A673 (cell line): Measurements from ENCODE around the gene CDC42BPB. TPM values are rescaled to one million over a fixed set of nuclear protein-coding genes. Genes with fewer than 3 reads are reported as not detected.
A peak's percentile ranks its signal among the peaks of the same experiment; 100 is the strongest.

Experiments
- BruUV-seq: library from RNA; stranded (reverse); fragments of 400-500 nt; replicated peaks from 2 replicates; lab custom pipeline; 2021; lab: Mats Ljungman, UMichigan
- CTCF ChIA-PET: fragments of 300-600 bp; sonication (Branson Sonifier 250); formaldehyde crosslinking; loops from one replicate; lab custom pipeline; 2022; ENCODE audit warnings: antibody characterized with exemption; lab: Charles Lee
- POLR2A ChIA-PET: fragments of 300-600 bp; sonication (Branson Sonifier 250); formaldehyde crosslinking; loops from one replicate; lab custom pipeline; 2022; ENCODE audit warnings: antibody characterized with exemption; ENCODE audit not compliant: low non-redundant PET; lab: Charles Lee
- DNase-seq: peaks from one replicate; pipeline ENCODE4 v3.0.0-alpha.2; 2015; ENCODE audit warnings: low spot score
- H3K27ac ChIP-seq: fragments of 200-600 bp; sonication (generic); 2 replicates; pipeline ENCODE4 v1.5.1; 2016; ENCODE audit warnings: mixed run types, low read depth, mild to moderate bottlenecking, mixed read lengths, antibody characterized with exemption, low read length; ENCODE audit not compliant: poor library complexity, severe bottlenecking
- H3K27me3 ChIP-seq: fragments of 200-600 bp; sonication (generic); replicated peaks from 2 replicates; pipeline ENCODE4 v1.6.1; 2017; ENCODE audit warnings: mixed run types, low read depth, mild to moderate bottlenecking, mixed read lengths, antibody characterized with exemption, low read length; ENCODE audit not compliant: insufficient read depth, poor library complexity
- H3K36me3 ChIP-seq: fragments of 200-600 bp; sonication (generic); 2 replicates; pipeline ENCODE4 v1.6.1; 2016; ENCODE audit warnings: mixed run types, mild to moderate bottlenecking, mixed read lengths, antibody characterized with exemption, low read length; ENCODE audit not compliant: insufficient read depth, poor library complexity, severe bottlenecking
- H3K4me1 ChIP-seq: fragments of 200-600 bp; sonication (generic); 2 replicates; pipeline ENCODE4 v1.6.1; 2017; ENCODE audit warnings: mixed run types, mild to moderate bottlenecking, mixed read lengths, antibody characterized with exemption, low read length; ENCODE audit not compliant: insufficient read depth, poor library complexity, severe bottlenecking
- H3K4me3 ChIP-seq: fragments of 200-600 bp; sonication (generic); 2 replicates; pipeline ENCODE4 v1.5.1; 2016; ENCODE audit warnings: low read depth, mixed run types, mild to moderate bottlenecking, mixed read lengths, low read length; ENCODE audit not compliant: poor library complexity, severe bottlenecking
- H3K9me3 ChIP-seq: fragments of 200-600 bp; sonication (generic); 2 replicates; pipeline ENCODE4 v1.6.1; 2016; ENCODE audit warnings: mixed run types, low read depth, mild to moderate bottlenecking, mixed read lengths, antibody characterized with exemption, low read length; ENCODE audit not compliant: poor library complexity, severe bottlenecking
- CTCF ChIP-seq: fragments of 300-800, 200-600 bp; sonication (generic); conservative IDR thresholded peaks from 2 replicates; pipeline ENCODE4 v1.5.1; 2017; ENCODE audit warnings: low read depth, mild to moderate bottlenecking, antibody characterized with exemption, low read length, moderate library complexity, mixed read lengths
- EZH2 ChIP-seq: fragments of 200-600 bp; sonication (generic); IDR thresholded peaks from 2 replicates; pipeline ENCODE4 v1.6.1; 2017; ENCODE audit warnings: borderline replicate concordance, low read depth, mild to moderate bottlenecking, mixed read lengths, antibody characterized with exemption, low read length; ENCODE audit not compliant: poor library complexity, severe bottlenecking
- intact Hi-C: fragments of 100-400 bp; cut with micrococcal nuclease; formaldehyde crosslinking; loops from one replicate; pipeline ENCODE4 v1.10.0; 2022; ENCODE audit not compliant: unreplicated experiment
- total RNA-seq: library from RNA; stranded (reverse); gene quantifications from 2 replicates; pipeline ENCODE4 v1.2.3, GENCODE V29; 2021

The CDC42BPB gene
- total RNA-seq, 1 experiment from 2014 or later: 103 TPM

GRCh38 chr14:102949062-102949800 lies 108.1 kb downstream of the CDC42BPB start:
- H3K27me3 ChIP-seq: no peaks in the 10 kb centered on the region
- no peak overlapping the region for H3K4me3 ChIP-seq
- no TSS peak for BruUV-seq
- ChIA-PET CTCF (no interaction called here), POLR2A (no interaction called here)
- no peak overlapping the region for H3K27ac ChIP-seq
- no peak for TF ChIP-seq CTCF
- intact Hi-C loops: no loop called here
- peaks cover 20% of the 10 kb centered on the region for H3K4me1 ChIP-seq
- DNase-seq: no peak
- peaks cover 60% of the 10 kb centered on the region for H3K36me3 ChIP-seq
- H3K9me3 ChIP-seq: no peaks in the 10 kb centered on the region

- no peaks in the 10 kb centered on the region for H3K9me3 ChIP-seq
- DNase-seq: no peak
- POLR2A ChIA-PET: no interaction called here
- CTCF ChIA-PET: no interaction called here
- BruUV-seq: no TSS peak
- H3K27ac ChIP-seq: no peak overlapping the region
- no peak for TF ChIP-seq EZH2
- no peak for TF ChIP-seq CTCF
- intact Hi-C loops: no loop called here
- no peak overlapping the region for H3K4me3 ChIP-seq
- peaks cover 64% of the 10 kb centered on the region for H3K36me3 ChIP-seq
- H3K27me3 ChIP-seq: no peaks in the 10 kb centered on the region
- peaks cover 20% of the 10 kb centered on the region for H3K4me1 ChIP-seq
Measured at GRCh38 chr14:102948698-102949061, 108.7 kb downstream of the CDC42BPB start.

- ChIA-PET CTCF (no interaction called here), POLR2A (no interaction called here)
- intact Hi-C loops: no loop called here
- Histone ChIP-seq H3K36me3 (peaks cover 67% of the 10 kb centered on the region), H3K27me3 (no peaks in the 10 kb centered on the region), H3K4me3 (no peak overlapping the region), H3K27ac (peak overlapping the region; percentile 19), H3K9me3 (no peaks in the 10 kb centered on the region), H3K4me1 (peaks cover 20% of the 10 kb centered on the region)
- no peak for DNase-seq
- TF ChIP-seq CTCF (no peak), EZH2 (no peak)
- no TSS peak for BruUV-seq
Measured at GRCh38 chr14:102947321-102948103, 109.8 kb downstream of the CDC42BPB start.
